GM12878 (cell line): ENCODE results near the gene SETD2. TPM values are rescaled to one million over a fixed set of nuclear protein-coding genes. Genes with fewer than 3 reads are reported as not detected.

Experiments used
- ATAC-seq: fragments of 200-7000 bp; cut with Tn5 transposase; 3 replicates; pipeline ENCODE4 v1.9.1; 2020; ENCODE audit warnings: mild to moderate bottlenecking, moderate library complexity
- BruUV-seq: library from RNA; stranded (reverse); fragments of 400-500 nt; replicated peaks from 2 replicates; lab custom pipeline; 2021; lab: Mats Ljungman, UMichigan
- CTCF ChIA-PET: fragments of 300-600 bp; sonication (Branson Sonifier 250); formaldehyde crosslinking; extraction: SDS; loops from one replicate; lab custom pipeline; 2021; ENCODE audit warnings: inconsistent platforms; lab: Yijun Ruan, JAX
- POLR2A ChIA-PET: fragments of 350-600 bp; formaldehyde crosslinking; extraction: SDS; loops from one replicate; lab custom pipeline; 2021; ENCODE audit warnings: inconsistent platforms; lab: Charles Lee
- RAD21 ChIA-PET: fragments of 300-600 bp; sonication (Branson Sonifier 250); formaldehyde crosslinking; loops from one replicate; lab custom pipeline; 2023; ENCODE audit warnings: antibody characterized with exemption; ENCODE audit not compliant: unreplicated experiment; lab: Charles Lee
- SMC1A ChIA-PET: fragments of 300-600 bp; sonication (Branson Sonifier 250); formaldehyde crosslinking; loops from one replicate; lab custom pipeline; 2023; ENCODE audit not compliant: unreplicated experiment, uncharacterized antibody; lab: Charles Lee
- DNase-seq: peaks from one replicate; pipeline ENCODE4 v3.0.0-alpha.2; 2011; ENCODE audit warnings: low read depth, low spot score
- FAIRE-seq: peaks from 3 replicates; lab custom pipeline; 2011; peaks lifted over from hg19 to GRCh38; lab: Jason Lieb, UNC
- H2AFZ ChIP-seq: 2 replicates; pipeline ENCODE4 v1.6.0; 2011; ENCODE audit warnings: low read depth, low read length, control low read depth; ENCODE audit not compliant: control insufficient read depth
- H3K27ac ChIP-seq: 2 replicates; pipeline ENCODE4 v1.5.1; 2011; ENCODE audit warnings: control low read depth; ENCODE audit not compliant: control insufficient read depth, insufficient read depth
- H3K27me3 ChIP-seq, 2 experiments: replicated peaks in 1 of 2; 2 replicates each; pipeline versions ENCODE4 v1.6.0 to v1.6.1; 2011; ENCODE audit warnings: low read length in 1 of 2; ENCODE audit not compliant: control insufficient read depth in 2 of 2, insufficient read depth in 2 of 2
- H3K36me3 ChIP-seq, 2 experiments: 2 replicates each; pipeline ENCODE4 v1.5.1; 2011; ENCODE audit warnings: low read length in 1 of 2; ENCODE audit not compliant: control insufficient read depth in 2 of 2, insufficient read depth in 2 of 2
- H3K4me1 ChIP-seq: 2 replicates; pipeline ENCODE4 v1.6.1; 2011; ENCODE audit warnings: mild to moderate bottlenecking, low read length, moderate library complexity, mixed read lengths; ENCODE audit not compliant: control insufficient read depth, insufficient read depth
- H3K4me2 ChIP-seq: 2 replicates; pipeline ENCODE4 v1.6.0; 2011; ENCODE audit warnings: control low read depth; ENCODE audit not compliant: control insufficient read depth, insufficient read depth
- H3K4me3 ChIP-seq: fragments of 200-600 bp; sonication (generic); 2 replicates; pipeline ENCODE4 v1.5.1; 2016
- H3K79me2 ChIP-seq: 2 replicates; pipeline ENCODE4 v1.6.0; 2011; ENCODE audit warnings: low read length; ENCODE audit not compliant: control insufficient read depth, insufficient read depth
- H3K9ac ChIP-seq: 2 replicates; pipeline ENCODE4 v1.8.0; 2011; ENCODE audit warnings: low read length, control low read depth, mixed read lengths; ENCODE audit not compliant: control insufficient read depth, insufficient read depth
- H3K9me3 ChIP-seq: replicated peaks from 3 replicates; pipeline ENCODE4 v1.5.1; 2011; ENCODE audit warnings: mild to moderate bottlenecking, low read length; ENCODE audit not compliant: control insufficient read depth, insufficient read depth
- H4K20me1 ChIP-seq: 2 replicates; pipeline ENCODE4 v1.6.0; 2011; ENCODE audit not compliant: control insufficient read depth, insufficient read depth
- ATF7 ChIP-seq: fragments of 450-650 bp; IDR thresholded peaks from 2 replicates; pipeline ENCODE4 v1.6.1; 2016; ENCODE audit warnings: low read depth, mild to moderate bottlenecking
- CBFB ChIP-seq: IDR thresholded peaks from 2 replicates; pipeline ENCODE4 v1.6.1; 2016; ENCODE audit warnings: antibody characterized with exemption, low read depth
- CBX5 ChIP-seq: sonication (generic); IDR thresholded peaks from 2 replicates; pipeline ENCODE4 v1.6.1; 2016; ENCODE audit warnings: low read depth, moderate library complexity, mild to moderate bottlenecking, inconsistent platforms
- CREB1 ChIP-seq: IDR thresholded peaks from 2 replicates; pipeline ENCODE4 v1.6.1; 2012; ENCODE audit warnings: low read depth, mild to moderate bottlenecking, inconsistent platforms
- ETV6 ChIP-seq, 2 experiments: fragments of 450-650 bp in 1 of 2; IDR thresholded peaks in 1 of 2; conservative IDR thresholded peaks in 1 of 2; 2 replicates each; pipeline ENCODE4 v1.6.1; 2014; ENCODE audit warnings: antibody characterized with exemption in 1 of 2, borderline replicate concordance in 1 of 2, low read depth in 1 of 2, mild to moderate bottlenecking in 1 of 2, moderate library complexity in 1 of 2
- KAT2A ChIP-seq: conservative IDR thresholded peaks from 2 replicates; pipeline ENCODE4 v1.6.1; 2011; ENCODE audit warnings: low read depth, low read length; ENCODE audit not compliant: control insufficient read depth
- KDM1A ChIP-seq: fragments of 200-600 bp; sonication (generic); IDR thresholded peaks from 2 replicates; pipeline ENCODE4 v1.6.1; 2016; ENCODE audit warnings: borderline replicate concordance
- MYB ChIP-seq: fragments of 150-350 bp; IDR thresholded peaks from 2 replicates; pipeline ENCODE4 v1.6.1; 2014; ENCODE audit warnings: mild to moderate bottlenecking, low read depth, low read length, borderline replicate concordance
- POLR2A ChIP-seq: IDR thresholded peaks from 2 replicates; pipeline ENCODE4 v1.6.1; 2011; ENCODE audit warnings: low read depth, mild to moderate bottlenecking, low read length
- RCOR1 ChIP-seq: conservative IDR thresholded peaks from 2 replicates; pipeline ENCODE4 v1.6.1; 2012; ENCODE audit warnings: low read depth, low read length, improper control_type of control experiment
- STAT1 ChIP-seq: fragments of 450-650 bp; conservative IDR thresholded peaks from 2 replicates; pipeline ENCODE4 v1.6.1; 2014; ENCODE audit warnings: antibody characterized with exemption, mild to moderate bottlenecking
- TCF7 ChIP-seq: IDR thresholded peaks from 2 replicates; pipeline ENCODE4 v1.6.1; 2014; ENCODE audit warnings: antibody characterized with exemption, borderline replicate concordance
- WGBS: methylation state at CpG from one replicate; pipeline ENCODE4 v1.1.6; 2016; ENCODE audit warnings: low lambda C conversion rate; ENCODE audit not compliant: insufficient replicate concordance, insufficient coverage; ENCODE audit errors: missing lambda C conversion rate; 5-methylcytosine and 5-hydroxymethylcytosine counted together
- in situ Hi-C: fragments of 300-500 bp; cut with MboI; formaldehyde crosslinking; loops from 9 replicates; pipeline ENCODE4 v1.14.3; 2018; ENCODE audit warnings: mixed read lengths
- intact Hi-C: fragments of 100-400 bp; cut with micrococcal nuclease; formaldehyde crosslinking; loops from one replicate; pipeline ENCODE4 v1.14.2; 2022; ENCODE audit not compliant: unreplicated experiment
- polyA plus RNA-seq, 11 experiments: library from polyadenylated mRNA; depleted of rRNA in 4 of 11; unstranded in 6 of 11; stranded (reverse) in 5 of 11; fragments of >200 nt; fragmentation: Nextera tagmentation in 4 of 11; fragmentation: Illumina TruSeq in 1 of 11; extraction: Ambion mirVana in 4 of 11; extraction: Trizol in 1 of 11; gene quantifications; 1 replicate in 1 of 11; 2 replicates in 10 of 11; pipeline versions ENCODE4 v1.2.1 to v1.2.3, GENCODE V29; 2011 to 2016; ENCODE audit warnings: inconsistent platforms in 2 of 11, missing spikeins in 2 of 11, low read depth in 1 of 11
- total RNA-seq, 4 experiments: library from RNA; depleted of rRNA in 3 of 4; stranded (reverse); fragments of >200 nt in 3 of 4; fragmentation: Illumina TruSeq in 1 of 4; extraction: Trizol in 1 of 4; gene quantifications; 2 replicates each; pipeline versions ENCODE4 v1.2.1 to v1.2.3, GENCODE V29; 2013 to 2021
- TF ChIP-seq, protein P1 (sequence below): IDR thresholded peaks from 2 replicates; pipeline ENCODE4 v1.6.1; 2011; ENCODE audit warnings: borderline replicate concordance, low read depth, mild to moderate bottlenecking, moderate library complexity, low read length; ENCODE audit not compliant: insufficient read depth, poor library complexity, severe bottlenecking
- TF ChIP-seq, protein P2 (sequence below): fragments of 450-650 bp; conservative IDR thresholded peaks from 2 replicates; pipeline ENCODE4 v1.6.1; 2017; ENCODE audit warnings: mild to moderate bottlenecking, moderate library complexity

SETD2 gene
- total and polyA plus RNA-seq, 10 of the 15 experiments (the other 5 are each of a cell fraction or from before 2014, with no cell fraction given): 8.4 to 44.9 (median 24.5) TPM

DNA sequence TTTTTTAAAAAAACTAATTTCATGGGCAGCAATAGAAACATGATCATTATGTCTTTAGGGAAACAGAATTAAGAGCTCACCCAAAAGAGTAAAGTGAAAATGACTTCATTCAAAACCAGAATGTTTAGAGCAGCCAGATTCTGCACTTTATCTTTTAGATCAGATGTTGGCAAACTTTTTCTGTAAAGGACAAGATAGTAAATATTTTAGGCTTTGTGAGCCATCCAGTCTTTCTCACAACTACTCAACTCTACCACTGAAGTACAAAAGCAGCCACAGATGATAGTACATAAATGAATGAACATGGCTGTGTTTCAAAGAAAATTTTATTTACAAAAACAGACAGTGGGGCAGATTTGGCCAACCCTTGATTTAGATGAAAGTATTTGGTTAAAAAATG is 84.5 kb downstream of the SETD2 start:
- no peak for FAIRE-seq

DNA sequence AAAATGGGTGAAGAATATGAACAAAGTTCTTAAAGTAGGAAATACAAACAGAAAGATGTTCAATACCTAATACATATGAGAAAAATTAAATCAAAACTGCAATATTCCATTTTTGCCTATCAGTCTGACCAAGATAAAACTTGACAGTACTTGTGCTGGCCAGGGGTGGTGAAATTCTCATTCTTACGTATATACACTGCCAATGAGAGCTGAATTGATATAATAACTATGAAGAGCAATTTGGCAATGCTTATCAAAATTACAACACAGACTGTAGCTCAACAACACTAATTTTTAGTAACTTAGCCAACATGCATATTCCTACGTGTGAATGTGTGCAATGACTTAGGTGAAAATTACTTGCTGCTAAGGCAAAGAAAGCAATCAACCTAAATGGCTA is 90.2 kb downstream of the SETD2 start:
- Histone ChIP-seq H3K27ac (no peak overlapping the region), H3K4me2 (no peak overlapping the region), H3K27me3 (no peaks in the 10 kb centered on the region), H3K9me3 (no peaks in the 10 kb centered on the region), H3K4me3 (no peak overlapping the region), H3K4me1 (no peaks in the 10 kb centered on the region), H3K36me3 (peaks cover 1 to 18% of the 10 kb centered on the region in 2 experiments; a peak in 3 of 4 replicates), H2AFZ (no peak overlapping the region), H3K9ac (no peak overlapping the region), H4K20me1 (no peaks in the 10 kb centered on the region), H3K79me2 (peaks cover 12% of the 10 kb centered on the region)
- no TSS peak for BruUV-seq
- POLR2A ChIA-PET: interaction anchor here (0.6 to 0.9 kb wide), 2 partner anchors 9 to 45 kb away, joined by 4 to 5 read pairs; no protein-coding TSS in a partner anchor
- CTCF ChIA-PET: no interaction called here
- no peak for ATAC-seq
- in situ Hi-C loops (no loop called here), intact Hi-C loops (no loop called here)
- SMC1A ChIA-PET: interaction anchor here (0.7 to 2.6 kb wide), 9 partner anchors 8 to 251 kb away, joined by 3 to 16 read pairs (median 3); no protein-coding TSS in a partner anchor
- DNase-seq: no peak
- WGBS: 97% methylated on average over 2 of the region's 2 CpGs
- RAD21 ChIA-PET: interaction anchor here (0.7 to 0.8 kb wide), 2 partner anchors 90 to 91 kb away, joined by 3 to 4 read pairs; partner anchors contain the start of gene SETD2
- no peak for FAIRE-seq
- no peak for TF ChIP-seq ETV6 (conservative IDR thresholded peaks at IDR 0.05 in 1 of 2, IDR thresholded peaks at IDR 0.05 in 1 of 2; ENCODE audit: borderline replicate concordance in 1 of 2, low read depth in 1 of 2)
- no peak for TF ChIP-seq STAT1
- no peak for TF ChIP-seq KAT2A
- no peak for TF ChIP-seq KDM1A
- no peak for TF ChIP-seq POLR2A
- no peak for TF ChIP-seq CBX5
- no peak for TF ChIP-seq MYB
- no peak for TF ChIP-seq ATF7
- TF ChIP-seq, protein P1, sequence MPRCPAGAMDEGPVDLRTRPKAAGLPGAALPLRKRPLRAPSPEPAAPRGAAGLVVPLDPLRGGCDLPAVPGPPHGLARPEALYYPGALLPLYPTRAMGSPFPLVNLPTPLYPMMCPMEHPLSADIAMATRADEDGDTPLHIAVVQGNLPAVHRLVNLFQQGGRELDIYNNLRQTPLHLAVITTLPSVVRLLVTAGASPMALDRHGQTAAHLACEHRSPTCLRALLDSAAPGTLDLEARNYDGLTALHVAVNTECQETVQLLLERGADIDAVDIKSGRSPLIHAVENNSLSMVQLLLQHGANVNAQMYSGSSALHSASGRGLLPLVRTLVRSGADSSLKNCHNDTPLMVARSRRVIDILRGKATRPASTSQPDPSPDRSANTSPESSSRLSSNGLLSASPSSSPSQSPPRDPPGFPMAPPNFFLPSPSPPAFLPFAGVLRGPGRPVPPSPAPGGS: no peak
- no peak for TF ChIP-seq CBFB
- TF ChIP-seq, protein P2, sequence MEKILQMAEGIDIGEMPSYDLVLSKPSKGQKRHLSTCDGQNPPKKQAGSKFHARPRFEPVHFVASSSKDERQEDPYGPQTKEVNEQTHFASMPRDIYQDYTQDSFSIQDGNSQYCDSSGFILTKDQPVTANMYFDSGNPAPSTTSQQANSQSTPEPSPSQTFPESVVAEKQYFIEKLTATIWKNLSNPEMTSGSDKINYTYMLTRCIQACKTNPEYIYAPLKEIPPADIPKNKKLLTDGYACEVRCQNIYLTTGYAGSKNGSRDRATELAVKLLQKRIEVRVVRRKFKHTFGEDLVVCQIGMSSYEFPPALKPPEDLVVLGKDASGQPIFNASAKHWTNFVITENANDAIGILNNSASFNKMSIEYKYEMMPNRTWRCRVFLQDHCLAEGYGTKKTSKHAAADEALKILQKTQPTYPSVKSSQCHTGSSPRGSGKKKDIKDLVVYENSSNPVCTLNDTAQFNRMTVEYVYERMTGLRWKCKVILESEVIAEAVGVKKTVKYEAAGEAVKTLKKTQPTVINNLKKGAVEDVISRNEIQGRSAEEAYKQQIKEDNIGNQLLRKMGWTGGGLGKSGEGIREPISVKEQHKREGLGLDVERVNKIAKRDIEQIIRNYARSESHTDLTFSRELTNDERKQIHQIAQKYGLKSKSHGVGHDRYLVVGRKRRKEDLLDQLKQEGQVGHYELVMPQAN: no peak
- TF ChIP-seq RCOR1: no peak

More for the DNA sequence above, 84.5 kb downstream of the SETD2 start:
- intact Hi-C loops: no loop called here
- no TSS peak for BruUV-seq
- RAD21 ChIA-PET: interaction anchor here (1.0 kb wide), 1 partner anchor 59 kb away, joined by 3 read pairs; no protein-coding TSS in a partner anchor
- H3K36me3 ChIP-seq: peaks cover 6 to 23% of the 10 kb centered on the region in 2 experiments
- no peak overlapping the region for H3K4me3 ChIP-seq
- no peaks in the 10 kb centered on the region for H3K27me3 ChIP-seq
- no peak overlapping the region for H3K27ac ChIP-seq
- H3K9ac ChIP-seq: no peak overlapping the region
- TF ChIP-seq CREB1: no peak
- TF ChIP-seq TCF7: no peak
- no peak for TF ChIP-seq ATF7
- TF ChIP-seq, all 136 proteins: peak for 0
- ATAC-seq: no peak
- CTCF ChIA-PET: no interaction called here
- Histone ChIP-seq H3K4me1 (peaks cover 18% of the 10 kb centered on the region), H4K20me1 (no peaks in the 10 kb centered on the region; the same call in 1 of the 2 replicates), H3K9me3 (no peaks in the 10 kb centered on the region), H3K4me2 (no peak overlapping the region), H3K79me2 (peaks cover 8% of the 10 kb centered on the region), H2AFZ (no peak overlapping the region)
- DNase-seq: no peak
- SMC1A ChIA-PET: interaction anchor here (1.0 kb wide), 1 partner anchor 34 kb away, joined by 3 read pairs; no protein-coding TSS in a partner anchor
- POLR2A ChIA-PET: no interaction called here
- in situ Hi-C loops: no loop called here
